Heart right ventricle (tissue), 16 donors: ENCODE measurements around the gene DDX24. TPM values are rescaled to one million over a fixed set of nuclear protein-coding genes. Genes with fewer than 3 reads are reported as not detected.

Source experiments
- ATAC-seq, 8 donors: fragments of 200-7000 bp; cut with Tn5 transposase; one replicate each; pipeline ENCODE4 v1.9.1; 2020; ENCODE audit warnings: mild to moderate bottlenecking in 8 of 8, moderate library complexity in 8 of 8, moderate number of reproducible peaks in 1 of 8
- DNase-seq, 2 donors: peaks; one replicate each; pipeline ENCODE4 v3.0.0-alpha.2; 2020
- H3K27ac ChIP-seq, 10 donors: fragments of 200-600 bp; sonication (generic) in 2 of 10; one replicate each; pipeline versions ENCODE4 v1.5.0 to v1.8.0; 2020 to 2022; ENCODE audit warnings: mild to moderate bottlenecking in 3 of 10
- H3K27me3 ChIP-seq, 7 donors: fragments of 200-600 bp; one replicate each; pipeline ENCODE4 v1.8.0; 2021 to 2022; ENCODE audit warnings: mild to moderate bottlenecking in 2 of 7
- H3K36me3 ChIP-seq, 9 donors: fragments of 200-600 bp; sonication (generic) in 1 of 9; one replicate each; pipeline versions ENCODE4 v1.5.0 to v1.8.0; 2020 to 2022; ENCODE audit warnings: mild to moderate bottlenecking in 2 of 9
- H3K4me1 ChIP-seq, 9 donors: fragments of 200-600 bp; sonication (generic) in 1 of 9; one replicate each; pipeline versions ENCODE4 v1.5.0 to v1.8.0; 2020 to 2022; ENCODE audit warnings: mild to moderate bottlenecking in 4 of 9
- H3K4me3 ChIP-seq, 10 donors: fragments of 200-600 bp; sonication (generic) in 2 of 10; one replicate each; pipeline versions ENCODE4 v1.5.0 to v1.8.0; 2020 to 2022; ENCODE audit warnings: mild to moderate bottlenecking in 7 of 10, moderate library complexity in 2 of 10
- H3K9me3 ChIP-seq, 11 donors: fragments of 200-600 bp in 10 of 11; sonication (generic) in 2 of 11; one replicate each; pipeline versions ENCODE4 v1.5.0 to v1.8.0; 2013 to 2022; ENCODE audit warnings: mild to moderate bottlenecking in 2 of 11, control low read depth in 1 of 11, moderate library complexity in 1 of 11
- WGBS, 2 donors: extraction: QIAGEN DNeasy Blood & Tissue Kit; methylation state at CpG; one replicate each; pipeline ENCODE4 v1.1.7; 2013; ENCODE audit warnings: inconsistent platforms in 1 of 2; 5-methylcytosine and 5-hydroxymethylcytosine counted together
- intact Hi-C, 10 donors: fragments of 100-400 bp; cut with DNase I; formaldehyde crosslinking; loops; one replicate each; pipeline versions ENCODE4 v1.11.1 to v1.14.2; 2022
- polyA plus RNA-seq, 2 donors: library from polyadenylated mRNA; stranded (reverse); fragments of 200-250 nt; gene quantifications; one replicate each; pipeline ENCODE4 v1.2.3, GENCODE V29; 2013
- total RNA-seq, 10 donors: library from RNA; stranded (reverse); fragmentation: NEBNext Ultra II Directional in 3 of 10; extraction: Animal tissue kit (Norgen Biotek cat#: 25700) in 3 of 10; gene quantifications; one replicate each; pipeline versions ENCODE4 v1.2.1 to v1.2.4, GENCODE V29; 2021 to 2023
- TF ChIP-seq, protein P1 (sequence below), 9 donors: fragments of 200-600 bp; sonication (generic) in 2 of 9; IDR thresholded peaks; one replicate each; pipeline versions ENCODE4 v1.5.0 to v1.8.0; 2021 to 2022; ENCODE audit warnings: antibody characterized with exemption in 9 of 9, mild to moderate bottlenecking in 5 of 9, moderate library complexity in 1 of 9
- donor health status: Arrhythmogenic right ventricular cardiomyopathy.
- donor health status: ischemic (EF 13 %, LVEDD 7.1; RV severe dilation, severe dysfunction).
- donor health status: healthy with polysubstance abuse.
- donor health status: DM: no; HTN: yes; CAD: no.
- donor health status: DM: no; HTN: no; CAD: no.
- donor health status: ischemic (EF 25% LVEDD 6.9; RV normal size, moderate dysfunction).
- donor health status: ischemic (EF 25% LVEDD 5.7; RV mildly dilated, moderate dysfunction).
- donor health status: healthy.
- donor health status: DM: yes; HTN: yes; CAD: no.
- donor health status: Ischemic cardiomyopathy.
- donor health status: ischemic (EF 35%, LVEDD 5.7; RV mildly dilated, moderate dysfunction).
- donor health status: nonischemic (EF 11% LVEDD 7.7; RV severe dilation, severe dysfunction).
- donor health status: DM: yes; HTN: yes; CAD: no.
- donor health status: PGD.
- donor health status: ischemic (EF 29% LVEDD 5.4; RV normal size, mild dysfunction).
- donor health status: nonischemic (EF 23%, LVEDD 6.1; RV moderate dilation, normal function).

Gene DDX24
- total and polyA plus RNA-seq, 12 donors: 94.1 to 269 (median 234) TPM

- TF ChIP-seq, protein P1, sequence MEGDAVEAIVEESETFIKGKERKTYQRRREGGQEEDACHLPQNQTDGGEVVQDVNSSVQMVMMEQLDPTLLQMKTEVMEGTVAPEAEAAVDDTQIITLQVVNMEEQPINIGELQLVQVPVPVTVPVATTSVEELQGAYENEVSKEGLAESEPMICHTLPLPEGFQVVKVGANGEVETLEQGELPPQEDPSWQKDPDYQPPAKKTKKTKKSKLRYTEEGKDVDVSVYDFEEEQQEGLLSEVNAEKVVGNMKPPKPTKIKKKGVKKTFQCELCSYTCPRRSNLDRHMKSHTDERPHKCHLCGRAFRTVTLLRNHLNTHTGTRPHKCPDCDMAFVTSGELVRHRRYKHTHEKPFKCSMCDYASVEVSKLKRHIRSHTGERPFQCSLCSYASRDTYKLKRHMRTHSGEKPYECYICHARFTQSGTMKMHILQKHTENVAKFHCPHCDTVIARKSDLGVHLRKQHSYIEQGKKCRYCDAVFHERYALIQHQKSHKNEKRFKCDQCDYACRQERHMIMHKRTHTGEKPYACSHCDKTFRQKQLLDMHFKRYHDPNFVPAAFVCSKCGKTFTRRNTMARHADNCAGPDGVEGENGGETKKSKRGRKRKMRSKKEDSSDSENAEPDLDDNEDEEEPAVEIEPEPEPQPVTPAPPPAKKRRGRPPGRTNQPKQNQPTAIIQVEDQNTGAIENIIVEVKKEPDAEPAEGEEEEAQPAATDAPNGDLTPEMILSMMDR (IDR thresholded peaks at IDR 0.05): no peak
- DNase-seq (no peak), ATAC-seq (no peak)
- no peak overlapping the region for H3K27ac ChIP-seq
- intact Hi-C loops: loop anchor here in 2 of 10 donors (5.0 kb wide), 1 partner anchor 85 kb away; no protein-coding TSS in a partner anchor
- no peaks in the 10 kb centered on the region for H3K9me3 ChIP-seq
- peaks cover 3 to 52% (median 26%) of the 10 kb centered on the region in 9 donors for H3K4me1 ChIP-seq
- no peaks in the 10 kb centered on the region for H3K27me3 ChIP-seq
- 85 to 87% methylated on average over 4 of the region's 4 CpGs for WGBS, 2 donors
- peaks cover 0 to 100% (median 77%) of the 10 kb centered on the region in 9 donors for H3K36me3 ChIP-seq
- H3K4me3 ChIP-seq: no peak overlapping the region
Observed at GRCh38 chr14:94052662-94053061, 28.3 kb downstream of the DDX24 start.

- Histone ChIP-seq H3K9me3 (no peaks in the 10 kb centered on the region), H3K27me3 (no peaks in the 10 kb centered on the region), H3K27ac (peak overlapping the region in 3 of 10 donors; percentile 26 to 51 (median 48)), H3K4me1 (peaks cover 3 to 49% (median 26%) of the 10 kb centered on the region in 9 donors), H3K36me3 (peaks cover 0 to 100% (median 77%) of the 10 kb centered on the region in 9 donors), H3K4me3 (no peak overlapping the region)
- 91 to 93% methylated on average over 1 of the region's 1 CpG for WGBS, 2 donors
- DNase-seq (no peak), ATAC-seq (no peak)
- intact Hi-C loops: loop anchor here in 2 of 10 donors (5.0 kb wide), 1 partner anchor 85 kb away; no protein-coding TSS in a partner anchor
- TF ChIP-seq, protein P1 (IDR thresholded peaks at IDR 0.05): no peak
Observed at GRCh38 chr14:94052199-94052598, 28.8 kb downstream of the DDX24 start.

DNA sequence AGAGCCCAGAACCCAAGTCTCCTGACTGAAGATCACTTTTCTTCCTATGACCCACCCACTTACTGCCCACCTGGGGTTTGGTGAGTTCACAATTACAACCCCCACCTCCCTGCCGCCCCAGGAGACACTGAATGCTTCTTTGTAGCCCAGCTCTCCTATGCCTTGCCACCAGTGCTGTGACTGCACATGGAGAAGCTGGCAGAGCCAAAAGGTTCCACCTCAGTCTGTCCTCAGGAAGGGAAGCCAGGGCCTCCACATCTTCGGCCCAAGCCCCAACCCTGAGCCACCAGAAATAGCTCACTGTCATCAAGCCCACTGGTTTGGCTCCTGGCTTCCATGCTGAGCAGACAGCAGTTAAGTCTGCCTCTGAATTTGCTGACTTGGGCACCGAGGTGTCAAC is 29.2 kb downstream of the DDX24 start:
- peaks cover 0 to 100% (median 77%) of the 10 kb centered on the region in 9 donors for H3K36me3 ChIP-seq
- ATAC-seq: peak in 7 of 8 donors; percentile 31 to 68 (median 50)
- no peaks in the 10 kb centered on the region for H3K27me3 ChIP-seq
- no peak overlapping the region for H3K4me3 ChIP-seq
- WGBS, 2 donors: 63 to 68% methylated on average over 3 of the region's 3 CpGs
- intact Hi-C loops: loop anchor here in 2 of 10 donors (5.0 kb wide), 1 partner anchor 86 kb away; no protein-coding TSS in a partner anchor
- peaks cover 3 to 48% (median 24%) of the 10 kb centered on the region in 9 donors for H3K4me1 ChIP-seq
- no peak for DNase-seq
- no peaks in the 10 kb centered on the region for H3K9me3 ChIP-seq
- H3K27ac ChIP-seq: peak overlapping the region in 5 of 10 donors; percentile 26 to 51 (median 35)
- TF ChIP-seq, protein P1 (IDR thresholded peaks at IDR 0.05): no peak

DNA sequence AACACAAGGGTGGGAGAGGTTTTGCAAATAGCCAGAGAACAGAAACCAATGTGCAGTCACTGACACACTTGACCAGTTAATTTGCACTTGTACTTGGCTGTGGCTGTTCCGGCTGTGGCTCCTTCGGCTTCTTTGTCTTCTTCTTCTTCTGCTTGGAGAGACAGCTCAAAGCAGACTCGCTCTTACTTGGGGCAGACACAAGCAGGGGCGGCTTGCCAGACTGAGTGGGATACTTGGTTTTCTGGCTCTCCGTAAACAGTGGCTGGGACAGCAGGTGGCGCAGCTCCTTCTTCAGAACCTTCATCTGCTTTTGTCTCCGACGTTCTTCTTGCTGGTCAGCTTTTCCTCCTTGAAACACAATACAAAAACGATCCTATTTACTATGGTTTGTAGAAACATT is 29.9 kb downstream of the DDX24 start:
- Histone ChIP-seq H3K4me3 (no peak overlapping the region), H3K4me1 (peaks cover 3 to 43% (median 24%) of the 10 kb centered on the region in 9 donors), H3K36me3 (peaks cover 0 to 100% (median 76%) of the 10 kb centered on the region in 9 donors), H3K27ac (peak overlapping the region in 6 of 10 donors; percentile 18 to 51 (median 32)), H3K9me3 (no peaks in the 10 kb centered on the region), H3K27me3 (no peaks in the 10 kb centered on the region)
- DNase-seq (peak in 1 of 2 donors; percentile 54), ATAC-seq (peak in 5 of 8 donors; percentile 42 to 56 (median 45))
- intact Hi-C loops: loop anchor here in 2 of 10 donors (5.0 kb wide), 1 partner anchor 86 kb away; no protein-coding TSS in a partner anchor
- TF ChIP-seq, protein P1 (IDR thresholded peaks at IDR 0.05): peak in 7 of 9 donors; percentile 25 to 57 (median 44)
- 50 to 51% methylated on average over 9 of the region's 9 CpGs for WGBS, 2 donors
